NCI-H446 (cell line): ENCODE data around the gene USP25.

Experiments
- DNase-seq, 2 experiments: peaks; one replicate each; lab custom pipeline; 2025; lab: John Stamatoyannopoulos, UW

The USP25 gene

DNA sequence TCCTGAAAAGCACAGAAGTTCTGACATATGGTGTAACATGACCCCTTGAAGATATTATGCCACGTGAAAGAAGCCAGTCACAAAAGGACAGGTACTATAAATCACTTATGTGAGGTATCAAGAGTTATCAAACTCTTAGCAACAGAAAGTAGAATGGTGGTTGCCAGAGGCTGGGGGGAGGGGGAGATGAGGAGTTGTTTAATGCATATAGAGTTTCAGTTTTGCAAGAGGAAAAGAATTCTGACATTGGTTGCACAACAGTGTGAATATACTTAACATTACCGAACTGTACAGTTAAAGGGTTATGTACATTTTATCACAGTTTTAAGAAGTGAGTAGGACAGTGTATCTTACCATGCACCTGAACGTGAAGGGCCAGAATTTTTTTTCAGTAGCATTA lies 80.0 kb downstream of the USP25 start:
- no peak for DNase-seq

DNA sequence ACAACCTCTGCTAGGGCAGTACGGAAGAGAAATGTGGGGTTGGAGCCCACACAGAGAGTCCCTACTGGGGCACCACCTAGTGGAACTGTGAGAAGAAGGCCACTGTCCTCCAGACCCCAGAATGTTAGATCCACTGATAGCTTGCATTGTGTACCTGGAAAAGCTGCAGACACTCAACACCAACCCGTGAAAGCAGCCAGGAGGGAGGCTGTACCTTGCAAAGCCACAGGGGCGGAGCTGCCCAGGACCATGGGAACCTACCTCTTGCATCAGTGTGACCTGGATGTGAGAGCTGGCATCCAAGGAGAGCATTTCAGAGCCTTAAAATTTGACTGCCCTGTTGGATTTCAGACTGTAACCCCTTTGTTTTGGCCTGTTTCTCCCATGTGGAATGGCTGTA lies 85.5 kb downstream of the USP25 start:
- DNase-seq, result no peak

DNA sequence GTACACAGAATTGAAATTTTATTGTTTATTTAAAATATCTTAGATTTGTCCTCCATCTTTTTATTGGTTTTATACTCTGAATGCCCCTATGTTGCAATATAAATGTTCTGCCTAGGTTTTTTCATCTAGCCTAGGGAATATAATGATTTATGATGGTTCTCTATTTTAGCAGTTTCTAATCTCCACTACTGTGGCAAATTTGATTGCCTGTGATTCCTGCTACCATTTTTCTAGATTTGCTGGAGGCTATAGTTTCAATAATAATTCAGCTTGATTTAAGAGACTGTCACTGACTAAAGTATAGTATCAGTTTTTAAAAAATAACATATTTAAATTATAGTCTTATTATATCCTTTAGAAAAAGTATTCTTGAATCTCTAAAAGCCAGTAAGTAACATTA lies 90.5 kb downstream of the USP25 start:
- no peak for DNase-seq

DNA sequence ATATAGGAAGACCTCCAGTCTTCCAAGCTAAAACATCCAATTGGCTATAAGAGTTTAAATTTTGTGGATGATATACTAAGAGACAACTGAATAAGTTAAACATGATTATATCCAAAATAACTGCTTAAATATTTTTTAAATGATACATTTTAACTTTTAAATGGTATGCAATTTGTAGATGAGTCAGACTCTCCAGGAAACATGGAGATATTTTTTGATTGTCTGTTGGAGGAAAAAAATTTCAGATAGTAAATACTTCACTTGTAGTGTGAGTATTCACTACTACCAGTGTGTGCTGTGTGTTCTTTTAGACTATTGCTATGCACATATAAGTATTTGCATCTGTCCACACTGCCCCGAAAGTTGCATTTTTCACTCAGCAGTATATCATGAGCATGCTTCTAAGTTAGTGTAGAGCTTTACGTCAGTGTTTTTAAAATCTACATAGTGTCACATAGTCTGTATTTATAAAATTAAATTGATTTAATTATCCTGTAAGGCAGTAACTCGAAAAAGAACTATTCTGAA lies 91.1 kb downstream of the USP25 start:
- no peak for DNase-seq

DNA sequence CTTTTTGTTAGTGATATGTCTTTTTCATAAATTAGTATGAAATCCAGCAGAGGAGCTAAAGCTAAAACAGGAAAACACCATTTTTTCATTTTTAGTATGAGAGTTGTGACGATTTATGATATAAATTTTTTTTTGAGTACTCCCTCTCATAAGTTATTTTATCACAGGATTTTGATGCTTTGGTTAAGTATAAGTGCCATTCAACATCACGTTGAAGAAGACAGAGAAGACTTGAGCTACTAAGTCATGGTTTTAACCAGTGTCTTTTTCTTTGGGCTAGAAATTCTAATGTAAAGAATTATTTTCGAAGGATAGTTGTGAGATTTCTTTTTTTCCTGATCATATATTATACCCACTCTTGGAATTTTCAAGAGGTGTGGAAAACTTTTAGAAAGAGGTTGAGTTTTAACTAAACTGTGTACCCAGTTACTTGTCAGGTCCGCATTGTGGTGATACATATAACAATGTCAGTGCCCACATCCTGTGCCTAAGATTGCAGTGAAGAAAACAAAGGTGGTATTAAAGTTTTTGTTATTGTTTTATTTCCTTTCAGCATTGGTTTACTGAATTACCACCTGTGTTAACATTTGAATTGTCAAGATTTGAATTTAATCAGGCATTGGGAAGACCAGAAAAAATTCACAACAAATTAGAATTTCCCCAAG lies 93.8 kb downstream of the USP25 start:
- no peak for DNase-seq

GRCh38 chr21:15825700-15826099 lies 95.9 kb downstream of the USP25 start:
- no peak for DNase-seq

GRCh38 chr21:15826147-15826780 lies 96.5 kb downstream of the USP25 start:
- peak in 1 of 2 experiments; percentile 5 for DNase-seq

DNA sequence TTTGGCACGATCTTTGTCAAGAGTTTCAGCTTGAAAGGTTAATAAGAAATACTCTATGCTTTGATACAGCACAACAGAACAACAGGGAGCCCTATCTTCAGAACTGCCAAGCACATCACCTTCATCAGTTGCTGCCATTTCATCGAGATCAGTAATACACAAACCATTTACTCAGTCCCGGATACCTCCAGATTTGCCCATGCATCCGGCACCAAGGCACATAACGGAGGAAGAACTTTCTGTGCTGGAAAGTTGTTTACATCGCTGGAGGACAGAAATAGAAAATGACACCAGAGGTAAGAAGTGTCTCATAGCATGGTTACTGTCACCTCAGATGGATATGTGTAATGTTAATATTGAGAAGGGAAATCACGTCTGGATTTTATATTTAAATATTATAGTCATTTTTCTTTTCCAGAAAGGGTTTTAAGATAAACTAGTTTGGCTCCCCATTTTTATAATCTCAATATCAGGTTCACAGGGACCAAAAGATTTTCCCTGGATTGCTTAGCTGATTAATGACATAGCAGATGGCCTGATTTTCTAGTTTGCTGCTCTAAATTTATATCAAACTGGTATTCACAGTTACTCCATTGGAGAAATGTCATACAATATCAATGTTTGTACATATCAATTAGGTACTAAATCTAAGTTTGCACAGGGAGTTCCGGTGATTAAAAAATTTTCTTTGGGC lies 97.3 kb downstream of the USP25 start:
- DNase-seq, result no peak

- no peak for DNase-seq
Measured at GRCh38 chr21:15831497-15831896, 101.7 kb downstream of the USP25 start.

DNA sequence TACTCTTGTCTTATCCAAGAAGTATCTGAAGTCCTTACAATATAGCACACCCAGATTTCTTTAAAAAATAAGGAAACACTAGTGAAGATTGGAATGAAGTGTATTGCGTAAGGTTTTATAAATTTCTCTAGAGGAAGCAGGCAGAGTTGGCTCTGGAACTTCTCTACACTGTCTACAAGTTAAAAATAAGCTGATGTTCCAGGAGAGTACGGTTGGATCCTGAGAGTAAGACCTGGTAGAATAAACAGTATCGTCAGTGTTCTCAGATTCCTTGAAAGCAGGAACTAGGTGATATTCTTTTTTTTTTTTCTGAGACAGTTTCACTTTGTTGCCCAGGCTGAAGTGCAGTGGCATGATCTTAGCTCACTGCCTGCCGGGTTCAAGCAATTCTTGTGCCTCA lies 107.9 kb downstream of the USP25 start:
- no peak for DNase-seq

GRCh38 chr21:15839026-15839425 lies 109.2 kb downstream of the USP25 start:
- DNase-seq, result no peak

DNA sequence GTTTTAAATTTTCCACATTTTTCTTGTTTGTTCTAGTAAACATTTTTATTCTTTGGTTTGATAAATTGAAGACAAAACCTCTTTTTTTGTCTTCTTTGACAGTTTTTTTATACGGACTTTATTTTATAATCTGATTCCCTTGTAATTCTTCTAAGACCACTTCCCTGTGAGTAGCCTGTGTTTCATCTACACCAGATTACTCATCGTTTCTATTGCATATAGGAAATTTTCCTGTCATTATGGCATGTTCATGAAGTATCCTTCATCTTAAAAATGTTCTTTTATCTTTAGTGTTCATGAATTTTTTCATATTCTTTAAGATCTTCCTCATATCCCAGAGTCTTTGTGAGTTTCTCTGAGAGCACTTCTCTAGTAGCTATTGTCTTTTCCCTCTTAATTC lies 109.8 kb downstream of the USP25 start:
- no peak for DNase-seq

DNA sequence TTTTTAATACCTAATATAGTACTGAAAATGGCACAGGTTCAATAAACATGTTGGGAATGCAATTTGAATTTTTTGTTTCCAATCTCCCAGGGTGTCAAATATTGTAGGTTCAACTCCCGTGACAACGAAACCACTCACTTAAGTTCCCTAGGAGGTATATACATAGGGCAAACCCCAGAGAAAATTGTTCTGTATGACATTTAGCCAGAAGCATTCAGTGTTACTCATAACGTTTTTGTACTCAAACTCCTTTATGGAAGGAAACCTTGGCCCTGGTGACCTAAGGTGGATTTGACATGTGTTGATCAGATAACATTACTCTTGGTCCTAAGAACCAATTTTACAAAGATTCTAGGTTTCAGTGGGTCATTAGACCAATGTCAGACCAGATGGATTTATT lies 110.6 kb downstream of the USP25 start:
- no peak for DNase-seq

DNA sequence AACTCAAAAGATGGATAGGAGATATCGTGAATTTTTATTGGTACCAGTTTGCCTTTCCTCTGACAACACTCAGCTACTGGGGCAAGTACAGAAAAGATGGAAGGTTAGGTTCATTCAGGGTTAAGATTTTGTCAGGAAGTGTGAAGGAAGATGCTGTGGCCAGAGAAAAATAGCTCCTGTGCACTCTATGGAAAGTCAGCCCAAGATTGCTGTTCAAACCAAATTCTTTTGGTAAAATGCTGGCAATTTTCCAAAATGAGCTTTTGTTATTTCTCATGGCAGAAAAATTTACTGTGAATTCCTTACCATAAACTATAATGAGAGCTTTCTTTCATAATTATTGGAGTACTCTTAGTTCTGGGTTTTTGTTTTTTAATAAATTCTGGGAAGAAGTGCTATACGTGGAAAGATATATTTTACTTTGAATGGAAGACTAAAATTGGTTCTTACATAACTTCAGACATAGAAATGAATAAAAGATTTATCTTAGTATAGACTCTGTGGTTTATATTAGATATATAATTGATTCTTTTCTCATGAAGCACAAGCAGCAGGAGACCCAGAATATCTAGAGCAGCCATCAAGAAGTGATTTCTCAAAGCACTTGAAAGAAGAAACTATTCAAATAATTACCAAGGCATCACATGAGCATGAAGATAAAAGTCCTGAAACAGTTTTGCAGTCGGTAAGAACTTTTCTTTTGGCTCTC lies 112.2 kb downstream of the USP25 start:
- DNase-seq, result no peak

- no peak for DNase-seq
Measured at GRCh38 chr21:15842565-15842880, 112.7 kb downstream of the USP25 start.

DNA sequence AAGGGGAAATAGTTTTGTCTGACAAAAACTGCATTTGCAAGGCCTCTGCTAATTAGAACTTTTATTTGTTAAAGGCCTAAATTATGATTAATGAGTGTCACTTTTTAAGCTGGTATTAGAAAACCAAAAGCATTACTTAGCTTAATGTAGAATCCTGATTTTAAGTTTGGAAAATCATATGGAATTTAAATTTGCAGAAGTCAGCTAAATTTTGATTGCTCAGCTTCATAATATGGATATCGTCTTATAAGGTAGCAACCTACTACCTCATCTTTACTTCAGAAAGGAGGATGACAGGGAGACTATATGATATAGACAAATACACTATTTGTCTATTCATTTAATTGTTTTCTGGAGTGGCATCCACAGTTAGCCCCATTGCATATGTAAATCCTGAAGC lies 114.0 kb downstream of the USP25 start:
- no peak for DNase-seq

- no peak for DNase-seq
Measured at GRCh38 chr21:15848634-15849560, 119.1 kb downstream of the USP25 start.

DNA sequence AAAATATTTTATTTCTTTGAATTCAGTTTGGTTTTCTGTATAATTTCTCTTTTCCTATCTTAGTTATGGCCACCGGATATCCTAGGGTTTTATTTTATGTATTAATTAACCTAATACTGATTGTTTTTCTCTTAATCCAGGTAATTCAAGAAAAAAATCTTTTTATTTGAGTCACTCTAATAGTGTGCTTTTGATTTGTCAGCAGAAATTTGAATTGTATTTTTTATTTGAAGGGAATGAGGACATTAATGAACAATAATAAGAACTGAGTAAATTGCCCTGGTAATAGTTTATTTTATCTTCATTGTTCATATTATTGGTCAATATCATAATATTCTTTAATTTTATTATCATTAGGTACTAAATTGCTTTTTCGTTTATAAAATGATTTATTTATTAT lies 120.1 kb downstream of the USP25 start:
- no peak for DNase-seq

GRCh38 chr21:15850645-15851044 lies 120.9 kb downstream of the USP25 start:
- no peak for DNase-seq

DNA sequence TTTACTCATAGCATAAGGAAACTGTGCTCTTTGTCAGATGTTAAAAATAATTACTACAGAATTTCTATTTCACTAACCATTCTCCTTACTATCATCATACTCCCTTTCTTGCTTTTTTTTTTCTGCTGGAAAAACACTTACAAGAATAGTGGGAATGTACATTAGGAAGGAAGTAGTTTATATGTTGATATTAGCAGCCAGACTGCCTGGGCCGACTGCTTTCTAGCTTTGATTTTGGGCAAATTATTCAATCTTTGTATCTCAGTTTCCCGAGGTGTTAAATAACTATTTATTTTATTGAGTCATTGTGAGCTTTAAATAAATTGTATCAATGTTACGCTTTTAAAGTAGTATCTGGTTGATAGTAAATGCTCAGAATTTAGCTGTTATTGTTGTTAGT lies 122.4 kb downstream of the USP25 start:
- DNase-seq, result no peak

GRCh38 chr21:15853126-15853525 lies 123.3 kb downstream of the USP25 start:
- DNase-seq, result no peak

DNA sequence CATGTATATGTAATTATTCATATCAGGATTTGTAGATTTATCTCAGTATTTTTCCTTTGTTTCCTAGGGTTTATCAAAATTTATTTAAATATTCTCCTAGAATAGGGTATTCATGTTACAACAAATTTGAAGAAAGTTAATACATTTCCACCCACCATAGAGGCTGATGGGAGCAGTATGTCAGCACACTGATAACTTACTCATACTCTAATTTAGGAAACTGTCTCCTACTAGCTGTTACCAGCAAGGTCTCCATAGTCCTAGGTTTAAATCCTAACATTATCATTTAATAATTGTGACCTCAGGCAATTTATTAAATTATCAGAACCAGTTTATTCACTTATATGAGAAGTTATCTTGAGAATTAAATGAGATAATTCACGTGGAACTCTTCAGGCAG lies 127.0 kb downstream of the USP25 start:
- no peak for DNase-seq
